CD4-positive, alpha-beta T cell treated with Interferon gamma for 1 hour (primary cell): ENCODE results near the gene KIAA0232.
A peak's percentile ranks its signal among the peaks of the same experiment; 100 is the strongest.

Source experiments
- DNase-seq: peaks from one replicate; pipeline ENCODE4 v3.0.0-alpha.2; 2020

KIAA0232 gene

DNA sequence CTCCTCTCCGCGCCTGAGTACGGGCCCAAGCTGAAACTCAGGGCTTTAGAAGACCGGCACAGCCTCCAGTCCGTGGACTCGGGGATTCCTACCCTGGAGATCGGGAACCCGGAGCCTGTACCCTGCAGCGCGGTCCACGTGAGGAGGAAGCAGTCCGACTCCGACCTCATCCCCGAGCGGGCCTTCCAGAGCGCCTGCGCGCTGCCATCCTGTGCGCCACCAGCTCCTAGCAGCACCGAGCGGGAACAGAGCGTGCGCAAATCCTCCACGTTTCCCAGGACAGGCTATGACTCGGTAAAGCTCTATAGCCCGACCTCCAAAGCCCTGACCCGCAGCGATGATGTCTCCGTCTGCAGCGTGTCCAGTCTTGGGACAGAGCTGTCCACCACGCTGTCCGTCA is 141.0 kb downstream of the KIAA0232 start:
- no peak for DNase-seq

GRCh38 chr4:6924361-6924779 is 141.8 kb downstream of the KIAA0232 start:
- no peak for DNase-seq

- DNase-seq = peak; percentile 58
Observed at GRCh38 chr4:6925357-6925836, 142.9 kb downstream of the KIAA0232 start.

- DNase-seq = peak; percentile 36
Observed at GRCh38 chr4:6926081-6926480, 143.6 kb downstream of the KIAA0232 start.

DNA sequence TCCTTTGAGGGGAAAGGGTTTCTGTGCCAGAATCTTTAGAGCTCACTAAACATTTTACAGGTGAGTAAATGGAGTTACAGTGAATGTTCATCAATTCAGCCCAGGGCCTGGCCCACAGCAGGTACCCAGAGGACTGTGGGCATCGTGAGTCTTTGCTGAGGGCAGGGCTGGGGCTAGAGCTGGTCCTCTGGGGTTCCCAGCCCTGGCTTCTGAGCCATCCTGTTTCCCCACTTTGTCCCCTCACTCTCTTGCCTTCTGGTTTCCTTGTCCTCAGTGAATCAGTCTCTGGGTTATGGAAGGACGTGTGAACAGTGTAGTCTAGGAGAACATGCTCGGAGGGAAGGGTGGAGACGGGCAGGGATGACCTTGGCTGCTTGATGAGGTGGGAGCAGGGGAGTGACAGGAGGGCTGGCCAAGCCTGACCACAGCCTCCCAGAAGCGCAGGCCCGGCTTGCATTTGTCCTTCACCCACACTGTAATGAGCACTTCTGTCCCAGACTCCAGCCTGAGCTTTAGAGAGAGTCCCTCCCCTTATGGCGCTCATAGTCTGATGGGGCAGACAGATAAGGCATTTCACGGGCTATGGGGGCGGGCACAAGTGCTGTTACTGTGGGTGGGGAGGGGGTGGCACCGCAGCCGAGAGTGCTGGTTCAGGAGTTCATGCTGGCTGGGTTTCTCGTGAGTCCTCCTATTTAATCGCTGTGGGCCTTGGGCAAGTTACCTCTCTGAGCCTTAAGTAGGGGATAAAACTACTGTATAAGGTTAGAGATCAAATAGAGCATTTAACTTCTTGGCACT is 144.4 kb downstream of the KIAA0232 start:
- DNase-seq = peak; percentile 61

GRCh38 chr4:6928081-6928480 is 145.6 kb downstream of the KIAA0232 start:
- no peak for DNase-seq

DNA sequence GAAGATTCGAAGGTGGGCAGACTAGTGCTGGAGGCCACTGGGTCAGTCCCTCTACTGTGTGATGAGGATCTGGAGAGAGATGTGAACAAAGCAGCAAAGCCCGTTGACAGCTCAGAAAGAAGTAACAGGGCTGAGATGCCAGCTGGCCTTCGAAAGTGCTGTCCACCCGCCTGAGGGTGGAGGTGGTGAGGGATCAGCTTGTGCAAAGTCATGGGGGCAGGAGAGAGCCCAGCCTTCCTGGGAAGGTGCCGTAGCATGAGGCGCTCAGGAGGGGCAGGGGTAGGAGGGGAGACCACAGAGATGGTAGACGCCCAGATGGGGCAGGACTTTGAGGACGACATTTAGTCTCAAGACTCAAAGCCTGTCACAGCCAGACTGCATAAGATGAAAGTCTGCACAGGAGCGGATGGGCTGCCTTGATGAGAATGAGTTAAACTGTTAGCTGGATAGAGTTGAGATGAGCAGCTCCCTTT is 146.8 kb downstream of the KIAA0232 start:
- no peak for DNase-seq

DNA sequence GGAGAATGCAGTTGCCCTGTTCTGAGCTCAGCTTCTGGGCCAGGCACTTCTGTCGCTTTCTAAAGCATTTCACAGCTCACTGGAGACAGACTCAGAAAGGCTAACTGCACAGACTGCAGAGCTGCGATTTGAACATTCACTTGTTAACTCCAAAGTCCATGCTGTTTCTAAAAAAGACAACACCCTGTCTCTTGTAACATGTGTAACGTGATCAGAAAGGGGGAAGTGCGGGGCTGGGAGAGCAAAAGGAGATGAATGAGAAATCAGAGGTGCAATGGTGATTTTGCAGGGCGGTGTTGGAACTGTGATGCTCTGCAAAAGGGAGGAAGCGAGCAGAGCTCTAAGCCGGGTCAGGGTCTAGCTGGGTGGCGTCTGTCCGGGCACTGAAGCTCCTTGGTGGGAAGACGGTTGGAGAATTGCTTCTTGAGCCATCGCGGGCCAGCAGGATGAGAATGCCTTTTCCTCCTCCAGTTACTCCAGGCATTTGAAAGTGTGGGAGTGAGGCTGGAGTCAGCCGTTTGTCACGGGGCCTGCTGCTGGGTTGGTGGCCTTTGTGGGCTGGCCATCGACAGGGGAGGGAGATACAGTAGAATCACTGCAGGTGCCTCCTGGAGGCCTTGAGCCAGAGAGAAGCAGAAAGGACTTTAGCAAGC is 147.4 kb downstream of the KIAA0232 start:
- DNase-seq = no peak

GRCh38 chr4:6932475-6932874 is 149.9 kb downstream of the KIAA0232 start:
- DNase-seq = no peak

GRCh38 chr4:6932918-6933317 is 150.4 kb downstream of the KIAA0232 start:
- DNase-seq = no peak
